Choroid plexus epithelial cell (primary cell): Measurements from ENCODE around the gene CLDN19.
A peak's percentile ranks its signal among the peaks of the same experiment; 100 is the strongest.

Source experiments
- DNase-seq: peaks from one replicate; pipeline ENCODE4 v3.0.0-alpha.2; 2010; ENCODE audit warnings: low read depth
- H3K4me3 ChIP-seq: 2 replicates; pipeline ENCODE4 v1.5.1; 2011; ENCODE audit warnings: low read depth, mild to moderate bottlenecking, control low read depth, low read length, moderate library complexity
- CTCF ChIP-seq: conservative IDR thresholded peaks from 2 replicates; pipeline ENCODE4 v1.5.1; 2011; ENCODE audit warnings: low read depth, mild to moderate bottlenecking, control low read depth, inconsistent platforms, low read length, moderate library complexity

CLDN19 gene

GRCh38 chr1:42768172-42768571 is 28.1 kb upstream of the CLDN19 start:
- TF ChIP-seq CTCF: no peak
- peak overlapping the region; percentile 97 for H3K4me3 ChIP-seq
- no peak for DNase-seq

- DNase-seq: peak; percentile 20
- H3K4me3 ChIP-seq: peak overlapping the region; percentile 97
- TF ChIP-seq CTCF: no peak
These were observed 27.5 kb upstream of the CLDN19 start for GRCh38 chr1:42767510-42768000.

- peak; percentile 99 for DNase-seq
- TF ChIP-seq CTCF: no peak
- peak within 1 kb of the TSS; percentile 100 for H3K4me3 ChIP-seq
These were observed 26.9 kb upstream of the CLDN19 start, which contains the start of the genes C1orf50 and P3H1 for GRCh38 chr1:42766741-42767509. TSS of gene C1orf50 (plus strand) at chr1:42767249. CDS start at chr1:42767312, 63 bp downstream. TSS of gene P3H1 (minus strand) at chr1:42767028. CDS start at chr1:42766971, 57 bp downstream.

- H3K4me3 ChIP-seq: peak overlapping the region; percentile 100
- TF ChIP-seq CTCF: peak; percentile 75
- peak; percentile 84 for DNase-seq
These were observed 26.1 kb upstream of the CLDN19 start for GRCh38 chr1:42765832-42766740.

GRCh38 chr1:42765269-42765668 is 25.2 kb upstream of the CLDN19 start:
- DNase-seq: peak; percentile 48
- peak overlapping the region; percentile 100 for H3K4me3 ChIP-seq
- no peak for TF ChIP-seq CTCF

GRCh38 chr1:42762269-42762668 is 22.2 kb upstream of the CLDN19 start:
- no peak overlapping the region for H3K4me3 ChIP-seq
- no peak for TF ChIP-seq CTCF
- DNase-seq: no peak
